Panc1 (cell line): ENCODE results near the gene KRTAP20-1. TPM values are rescaled to one million over a fixed set of nuclear protein-coding genes. Genes with fewer than 3 reads are reported as not detected.

Experiments
- ATAC-seq: fragments of 200-7000 bp; cut with Tn5 transposase; 2 replicates; pipeline ENCODE4 v1.9.1; 2020; ENCODE audit warnings: mild to moderate bottlenecking, moderate library complexity
- BruUV-seq: library from RNA; stranded (reverse); fragments of 400-500 nt; replicated peaks from 2 replicates; lab custom pipeline; 2021; lab: Mats Ljungman, UMichigan
- CTCF ChIA-PET: fragments of 300-600 bp; sonication (Branson Sonifier 250); formaldehyde crosslinking; loops from one replicate; lab custom pipeline; 2022; ENCODE audit warnings: antibody characterized with exemption; lab: Charles Lee
- POLR2A ChIA-PET: fragments of 300-600 bp; sonication (Branson Sonifier 250); formaldehyde crosslinking; loops from one replicate; lab custom pipeline; 2022; ENCODE audit warnings: antibody characterized with exemption; lab: Charles Lee
- DNase-seq: peaks from one replicate; pipeline ENCODE4 v3.0.0-alpha.2; 2010; ENCODE audit warnings: low read depth, low spot score
- H3K27ac ChIP-seq: 2 replicates; pipeline ENCODE4 v1.5.1; 2011; ENCODE audit warnings: mild to moderate bottlenecking, low read length, inconsistent platforms
- H3K27me3 ChIP-seq: fragments of 200-500 bp; sonication (Bioruptor generic); 2 replicates; pipeline ENCODE4 v1.6.0; 2014; ENCODE audit warnings: low read length, inconsistent platforms; ENCODE audit not compliant: control insufficient read depth, insufficient read depth
- H3K36me3 ChIP-seq: fragments of 200-500 bp; sonication (Bioruptor generic); 2 replicates; pipeline ENCODE4 v1.5.1; 2014; ENCODE audit warnings: inconsistent platforms, mild to moderate bottlenecking, low read length, moderate library complexity; ENCODE audit not compliant: control insufficient read depth, insufficient read depth
- H3K4me1 ChIP-seq: 2 replicates; pipeline ENCODE4 v1.5.1; 2011; ENCODE audit warnings: inconsistent platforms, mild to moderate bottlenecking, low read length, moderate library complexity; ENCODE audit not compliant: control insufficient read depth, insufficient read depth
- H3K4me3 ChIP-seq, 2 experiments: 2 replicates each; pipeline ENCODE4 v1.5.1; 2011 to 2012; ENCODE audit warnings: low read depth in 2 of 2, low read length in 2 of 2, mild to moderate bottlenecking in 2 of 2, inconsistent platforms in 1 of 2, moderate library complexity in 1 of 2
- H3K9me3 ChIP-seq: fragments of 200-500 bp; sonication (Bioruptor generic); 2 replicates; pipeline ENCODE4 v1.5.1; 2014; ENCODE audit warnings: low read depth, mild to moderate bottlenecking, inconsistent platforms, low read length, moderate library complexity; ENCODE audit not compliant: control insufficient read depth, insufficient read depth
- CTCF ChIP-seq: fragments of 450-650 bp; IDR thresholded peaks from 2 replicates; pipeline ENCODE4 v1.5.1; 2017; ENCODE audit warnings: mild to moderate bottlenecking
- POLR2AphosphoS5 ChIP-seq: IDR thresholded peaks from 2 replicates; pipeline ENCODE4 v1.6.1; 2012; ENCODE audit warnings: mild to moderate bottlenecking, low read depth, low read length, moderate library complexity
- REST ChIP-seq, 2 experiments: IDR thresholded peaks; 2 replicates each; pipeline ENCODE4 v1.6.1; 2011 to 2012; ENCODE audit warnings: low read depth in 2 of 2, control low read depth in 1 of 2, low read length in 1 of 2, mild to moderate bottlenecking in 1 of 2, moderate library complexity in 1 of 2; ENCODE audit not compliant: insufficient read depth in 1 of 2
- SIN3A ChIP-seq: IDR thresholded peaks from 2 replicates; pipeline ENCODE4 v1.6.1; 2012; ENCODE audit warnings: low read depth, mild to moderate bottlenecking, low read length, moderate library complexity, borderline replicate concordance; ENCODE audit not compliant: insufficient read depth
- TCF7L2 ChIP-seq: IDR thresholded peaks from 2 replicates; pipeline ENCODE4 v1.6.1; 2011; ENCODE audit warnings: mild to moderate bottlenecking, low read depth, low read length, inconsistent platforms
- in situ Hi-C: cut with HindIII; loops from 2 replicates; pipeline ENCODE4 v1.10.0; 2016; ENCODE audit warnings: low sequenced_read_pairs, low pct_unique_long_range_greater_than_20kb
- intact Hi-C: fragments of 100-400 bp; cut with micrococcal nuclease; formaldehyde crosslinking; loops from one replicate; pipeline ENCODE4 v1.10.0; 2022; ENCODE audit not compliant: unreplicated experiment
- total RNA-seq: library from RNA; stranded (reverse); gene quantifications from one replicate; pipeline ENCODE4 v1.2.1, GENCODE V29; 2021; ENCODE audit not compliant: unreplicated experiment

Gene KRTAP20-1
- total RNA-seq, 1 experiment from 2014 or later, result not detected

- DNase-seq (no peak), ATAC-seq (no peak)
- ChIA-PET POLR2A (no interaction called here), CTCF (no interaction called here)
- H3K36me3 ChIP-seq, result no peaks in the 10 kb centered on the region
- BruUV-seq, result no TSS peak
- no peak overlapping the region for H3K27ac ChIP-seq
- H3K4me1 ChIP-seq, result no peaks in the 10 kb centered on the region
- intact Hi-C loops, result no loop called here
- TF ChIP-seq TCF7L2, result no peak
- TF ChIP-seq SIN3A, result no peak
- TF ChIP-seq POLR2AphosphoS5, result no peak
- no peak for TF ChIP-seq REST (IDR thresholded peaks at IDR 0.05; ENCODE audit: insufficient read depth in 1 of 2, low read depth in 2 of 2, low read length in 1 of 2)
- TF ChIP-seq CTCF, result no peak
- no peaks in the 10 kb centered on the region for H3K9me3 ChIP-seq
- H3K27me3 ChIP-seq, result no peaks in the 10 kb centered on the region
- H3K4me3 ChIP-seq, result no peak overlapping the region
- in situ Hi-C loops, result no loop called here
Measured at GRCh38 chr21:30612132-30612531, 4.1 kb upstream of the KRTAP20-1 start.

GRCh38 chr21:30613836-30614235 lies 2.4 kb upstream of the KRTAP20-1 start, which contains the start of gene KRTAP6-1:
TSS of gene KRTAP6-1 (minus strand) at chr21:30613930. CDS start at chr21:30613904, 26 bp downstream.
- Histone ChIP-seq H3K27ac (no peak within 1 kb of the TSS), H3K9me3 (no peaks in the 10 kb centered on the region), H3K27me3 (no peaks in the 10 kb centered on the region), H3K4me3 (no peak within 1 kb of the TSS), H3K4me1 (no peaks in the 10 kb centered on the region), H3K36me3 (no peaks in the 10 kb centered on the region)
- no peak for ATAC-seq
- TF ChIP-seq TCF7L2 (no peak), SIN3A (no peak), REST (IDR thresholded peaks at IDR 0.05; ENCODE audit: insufficient read depth in 1 of 2, low read depth in 2 of 2, low read length in 1 of 2) (no peak), POLR2AphosphoS5 (no peak), CTCF (no peak)
- ChIA-PET POLR2A (no interaction called here), CTCF (no interaction called here)
- BruUV-seq, result no TSS peak
- no peak for DNase-seq
- intact Hi-C loops (no loop called here), in situ Hi-C loops (no loop called here)
